ENCODE measurements around the gene RBMS1.

GRCh38 chr2:160363961-160364360 lies 129.6 kb downstream of the RBMS1 start:
- TF ChIP-seq CTCF (optimal IDR thresholded peaks at IDR 0.05 in 1 of 3, IDR thresholded peaks at IDR 0.05 in 1 of 3, conservative IDR thresholded peaks at IDR 0.05 in 1 of 3; ENCODE audit: extremely low read depth in 1 of 3, insufficient read depth in 2 of 3, low read length in 3 of 3) (no peak), EZH2 (IDR thresholded peaks at IDR 0.05; ENCODE audit: low read length) (no peak)

Measured in keratinocyte (primary cell).